HG03103 (cell line): Measurements from ENCODE around the gene ABCC8.
A peak's percentile ranks its signal among the peaks of the same experiment; 100 is the strongest.

Experiments used
- ATAC-seq: cut with Tn5 transposase; IDR thresholded peaks from one replicate; pipeline ENCODE4 v1.9.1; 2021; ENCODE audit warnings: low read depth; ENCODE audit not compliant: unreplicated experiment

ABCC8 gene

GRCh38 chr11:17391493-17392355 lies 84.9 kb downstream of the ABCC8 start:
- ATAC-seq, result no peak

DNA sequence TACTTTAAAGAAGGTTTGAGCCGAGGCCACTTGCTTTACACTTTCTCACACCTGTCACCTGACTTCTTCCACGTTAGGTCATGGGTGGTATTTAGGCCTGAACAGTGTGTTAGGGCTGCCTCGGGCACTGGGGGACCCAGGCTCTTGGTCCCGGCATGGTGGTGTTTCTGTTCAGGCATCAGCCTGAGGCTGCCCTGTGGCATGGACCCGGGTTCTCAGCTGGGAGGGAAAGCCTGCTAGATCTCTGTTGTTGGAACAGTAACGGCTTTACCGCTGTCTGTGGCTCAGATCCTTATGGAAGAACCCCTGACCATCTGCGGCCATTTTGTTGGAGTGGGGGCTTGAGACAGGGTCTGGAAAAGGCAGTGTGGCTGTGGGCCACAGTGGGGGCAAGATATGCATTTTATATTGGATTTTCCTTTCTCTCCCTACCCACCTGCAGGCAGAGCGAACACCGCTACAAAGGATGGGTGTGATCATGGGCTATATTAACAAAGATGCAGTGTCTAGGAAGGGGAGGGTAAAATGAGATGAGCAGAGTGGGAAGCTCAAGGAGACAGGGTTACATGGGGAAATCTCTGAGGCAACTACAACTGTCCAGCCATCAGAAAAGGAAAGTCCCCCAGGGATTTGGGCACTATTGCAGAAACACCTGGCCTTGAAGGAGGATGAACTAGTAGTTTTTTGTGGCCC lies 86.5 kb downstream of the ABCC8 start:
- ATAC-seq, result no peak

- peak; percentile 64 for ATAC-seq
These were observed 87.3 kb downstream of the ABCC8 start for GRCh38 chr11:17389211-17389956.

DNA sequence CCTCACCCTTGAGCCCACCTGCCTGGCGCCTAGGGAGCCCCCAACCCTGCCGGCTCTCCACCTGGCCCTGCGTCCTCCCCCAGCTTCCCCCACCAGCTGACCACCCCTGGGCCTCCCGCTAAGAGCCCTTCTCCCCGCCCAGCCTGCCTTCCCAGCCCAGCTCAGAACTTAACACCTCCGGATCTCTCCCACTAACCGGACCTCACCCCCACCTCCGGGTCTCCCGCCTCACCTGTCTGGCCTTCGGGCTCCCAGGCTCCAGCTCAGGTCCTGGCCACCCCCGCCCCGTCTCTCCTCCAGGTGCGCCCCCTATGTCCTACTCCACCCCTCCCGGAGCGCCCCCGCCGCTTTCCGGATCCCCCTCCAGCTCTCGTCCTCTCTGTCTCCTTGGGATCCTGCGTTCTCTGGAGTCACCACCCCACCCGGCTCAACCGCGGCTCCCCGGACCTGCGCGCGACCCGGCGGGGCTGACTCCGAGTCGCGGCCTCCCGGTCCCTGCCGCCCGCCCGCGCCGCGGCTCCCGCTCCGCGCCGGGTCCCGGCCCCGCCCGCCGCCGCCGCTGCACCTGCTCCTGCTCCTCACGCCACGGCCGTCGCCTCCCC lies 87.9 kb downstream of the ABCC8 start, which contains the start of gene KCNJ11:
KCNJ11 (minus strand) TSS at position 51 of the 602 bp plus-strand sequence. CDS start 568 bp downstream, outside the sequence.
- ATAC-seq, result peak; percentile 35

DNA sequence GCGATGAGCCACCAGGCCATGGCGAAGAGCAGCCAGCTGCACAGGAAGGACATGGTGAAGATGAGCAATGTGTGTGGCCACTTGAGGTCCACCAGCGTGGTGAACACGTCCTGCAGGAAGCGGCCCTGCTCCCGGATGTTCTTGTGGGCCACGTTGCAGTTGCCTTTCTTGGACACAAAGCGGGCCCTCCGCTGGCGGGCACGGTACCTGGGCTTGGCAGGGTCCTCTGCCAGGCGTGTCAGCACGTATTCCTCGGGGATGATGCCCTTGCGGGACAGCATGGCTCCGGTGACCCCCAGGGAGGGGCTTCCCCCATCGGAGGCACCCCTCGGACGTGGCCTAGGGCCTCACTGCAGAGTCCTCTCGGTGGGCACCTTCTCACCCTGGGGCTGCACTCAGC lies 88.8 kb downstream of the ABCC8 start:
- no peak for ATAC-seq

GRCh38 chr11:17387254-17387653 lies 89.4 kb downstream of the ABCC8 start:
- ATAC-seq, result no peak

GRCh38 chr11:17386331-17387084 lies 90.1 kb downstream of the ABCC8 start:
- ATAC-seq, result peak; percentile 50

- ATAC-seq, result no peak
These were observed 90.7 kb downstream of the ABCC8 start for GRCh38 chr11:17385926-17386325.

DNA sequence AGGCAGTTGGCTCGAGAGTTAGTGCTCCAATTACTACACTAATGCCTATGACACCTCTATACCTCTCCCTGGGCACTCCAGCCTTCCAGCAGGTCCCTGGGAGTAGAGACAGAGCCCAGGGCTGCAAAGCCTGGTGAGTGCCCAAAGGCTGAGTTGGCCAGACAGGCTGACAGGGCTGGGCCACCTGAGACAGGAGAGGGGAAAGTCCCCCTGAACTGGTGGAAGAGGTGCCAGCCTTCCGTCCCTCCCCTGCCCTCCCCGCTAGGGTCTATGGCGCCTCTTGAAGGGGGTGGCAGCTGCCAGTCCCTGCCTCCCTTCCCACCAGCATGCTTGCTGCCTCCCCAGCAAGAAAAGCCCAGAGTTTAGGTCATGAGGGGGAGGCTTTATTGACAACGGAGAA lies 91.2 kb downstream of the ABCC8 start:
- no peak for ATAC-seq

GRCh38 chr11:17384002-17384511 lies 92.6 kb downstream of the ABCC8 start:
- ATAC-seq, result peak; percentile 44

GRCh38 chr11:17383461-17383860 lies 93.2 kb downstream of the ABCC8 start:
- ATAC-seq, result no peak

GRCh38 chr11:17382046-17382728 lies 94.5 kb downstream of the ABCC8 start:
- no peak for ATAC-seq

- no peak for ATAC-seq
These were observed 95.5 kb downstream of the ABCC8 start for GRCh38 chr11:17381156-17381555.

DNA sequence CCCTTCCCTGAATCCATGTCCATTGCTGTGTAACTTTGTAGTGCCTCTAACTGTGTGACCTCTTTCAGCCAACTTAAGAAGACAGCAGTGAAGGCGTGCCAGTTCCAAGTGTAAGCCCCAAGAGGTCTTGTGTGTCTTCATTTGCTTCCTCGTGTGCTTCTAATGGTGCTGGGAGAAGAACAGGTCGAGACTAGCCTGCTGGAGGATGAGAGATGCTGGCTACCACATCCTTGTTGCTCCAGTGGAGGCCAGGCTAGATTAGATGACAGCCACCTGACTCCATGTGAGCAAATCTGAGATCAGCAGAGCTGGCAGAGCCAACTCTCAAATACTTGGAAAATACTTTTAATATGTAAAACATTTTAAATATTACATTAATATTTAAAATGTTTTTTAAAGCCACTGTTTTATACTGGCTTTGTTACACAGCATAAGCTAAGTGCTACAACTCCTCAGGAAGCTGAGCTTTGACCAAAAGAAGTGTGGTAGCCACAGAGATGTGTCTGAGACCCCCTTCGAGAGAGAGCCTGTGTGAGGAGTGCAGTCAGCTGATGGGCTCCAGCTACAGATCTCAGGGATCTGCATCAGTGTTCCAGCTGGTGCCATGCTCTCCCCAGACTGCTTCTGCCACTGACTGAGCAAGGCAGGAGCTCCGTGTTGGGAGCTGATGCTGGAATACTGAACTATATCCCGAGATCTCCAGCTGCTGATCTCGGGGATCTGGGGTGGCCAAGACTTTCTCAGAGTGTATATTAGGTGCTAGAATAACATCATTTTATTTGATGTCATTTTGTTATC lies 97.1 kb downstream of the ABCC8 start:
- no peak for ATAC-seq

DNA sequence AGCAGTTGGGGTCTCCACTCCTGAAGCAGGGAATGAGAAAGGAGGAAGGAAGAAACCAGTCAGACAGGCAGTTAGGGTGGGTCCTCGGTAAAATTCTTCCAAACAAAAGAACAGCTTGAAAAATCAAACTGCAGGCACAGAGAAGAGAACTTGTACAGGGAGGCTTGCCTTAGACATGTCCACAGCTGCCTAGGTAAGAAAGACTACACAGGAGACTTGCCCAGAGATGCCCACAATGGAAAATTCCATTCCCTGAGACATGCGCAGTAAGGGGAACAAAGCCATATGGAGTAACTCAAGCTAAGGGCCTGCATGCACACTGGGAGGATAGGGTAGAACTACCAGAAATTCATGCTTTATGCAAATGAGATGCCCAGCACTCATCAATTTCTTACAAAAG lies 98.0 kb downstream of the ABCC8 start:
- ATAC-seq, result no peak

DNA sequence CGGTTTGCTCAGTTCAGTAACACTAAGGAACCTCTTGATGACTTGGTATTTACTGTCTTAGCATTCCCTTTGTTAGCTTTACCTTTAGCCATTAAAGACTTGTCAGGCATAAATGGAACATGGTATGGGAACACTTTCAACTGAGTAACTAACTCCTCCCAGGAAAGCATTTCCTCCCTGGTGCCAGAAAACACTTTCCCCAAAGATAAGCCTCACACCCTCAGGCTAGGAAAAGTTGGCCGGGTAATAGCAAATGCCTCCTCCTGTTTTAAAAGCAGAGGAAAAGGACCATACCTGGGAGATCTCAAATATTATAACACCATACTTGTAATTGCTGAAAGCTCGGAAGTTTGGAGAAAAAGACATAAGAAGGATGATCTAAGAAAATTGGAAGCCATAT lies 100.2 kb downstream of the ABCC8 start:
- ATAC-seq, result no peak

GRCh38 chr11:17375547-17375946 lies 101.1 kb downstream of the ABCC8 start:
- ATAC-seq, result no peak

- ATAC-seq, result no peak
These were observed 105.0 kb downstream of the ABCC8 start for GRCh38 chr11:17371614-17372013.
